CD4-positive, alpha-beta T cell (primary cell): ENCODE measurements around the gene NAV2. TPM values are rescaled to one million over a fixed set of nuclear protein-coding genes. Genes with fewer than 3 reads are reported as not detected.
"Not testable (repeated sequence)": the region's sequence is repeated elsewhere in the genome, so short reads cannot be mapped to it uniquely, and the experiment has no call there.

ENCODE experiments used
- ATAC-seq: fragments of 200-7000 bp; cut with Tn5 transposase; one replicate; pipeline ENCODE4 v1.10.0; 2022; ENCODE audit warnings: mild to moderate bottlenecking; ENCODE audit not compliant: poor library complexity
- CTCF ChIA-PET: fragments of 350-600 bp; sonication (Branson Sonifier 250); formaldehyde crosslinking; loops from one replicate; lab custom pipeline; 2021; ENCODE audit warnings: antibody characterized with exemption, inconsistent platforms; lab: Charles Lee
- POLR2A ChIA-PET: fragments of 350-600 bp; sonication (Branson Sonifier 250); formaldehyde crosslinking; loops from one replicate; lab custom pipeline; 2021; ENCODE audit warnings: antibody characterized with exemption, inconsistent platforms; lab: Charles Lee
- DNase-seq, 14 experiments: peaks; one replicate each; pipeline ENCODE4 v3.0.0-alpha.2; 2013 to 2020; ENCODE audit warnings: mixed read lengths in 2 of 14
- H3K27ac ChIP-seq, 2 donors: one replicate each; pipeline versions ENCODE4 v1.5.1 to v1.7.0; 2013; ENCODE audit warnings: low read length in 2 of 2, low read depth in 1 of 2, mild to moderate bottlenecking in 1 of 2
- H3K27me3 ChIP-seq, 2 experiments: 1 replicate in 1 of 2; 2 replicates in 1 of 2; pipeline versions ENCODE4 v1.6.1 to v1.7.0; 2013; ENCODE audit warnings: low read length in 2 of 2, control low read depth in 1 of 2, mild to moderate bottlenecking in 1 of 2, moderate library complexity in 1 of 2; ENCODE audit not compliant: insufficient read depth in 2 of 2, control insufficient read depth in 1 of 2
- H3K36me3 ChIP-seq: one replicate; pipeline ENCODE4 v1.6.1; 2013; ENCODE audit warnings: low read length, control low read depth; ENCODE audit not compliant: insufficient read depth
- H3K4me1 ChIP-seq: one replicate; pipeline ENCODE4 v1.6.1; 2013; ENCODE audit warnings: low read length, control low read depth; ENCODE audit not compliant: insufficient read depth
- H3K4me3 ChIP-seq: one replicate; pipeline ENCODE4 v1.5.1; 2013; ENCODE audit warnings: mild to moderate bottlenecking, low read length, moderate library complexity
- H3K9me3 ChIP-seq, 2 experiments: 1 replicate in 1 of 2; 2 replicates in 1 of 2; pipeline versions ENCODE4 v1.6.1 to v1.7.0; 2013; ENCODE audit warnings: low read length in 2 of 2, mild to moderate bottlenecking in 2 of 2, control low read depth in 1 of 2, moderate library complexity in 1 of 2; ENCODE audit not compliant: control insufficient read depth in 1 of 2, insufficient read depth in 1 of 2
- H3K27ac Mint-ChIP-seq: one replicate; pipeline ENCODE4 v1.8.0; 2020; ENCODE audit warnings: mixed read lengths
- H3K27me3 Mint-ChIP-seq: one replicate; pipeline ENCODE4 v1.8.0; 2021; ENCODE audit warnings: mixed read lengths
- H3K36me3 Mint-ChIP-seq: one replicate; pipeline ENCODE4 v1.8.0; 2021; ENCODE audit warnings: low read depth, mixed read lengths
- H3K4me1 Mint-ChIP-seq: one replicate; pipeline ENCODE4 v1.8.0; 2021; ENCODE audit warnings: low read depth, mixed read lengths
- H3K4me3 Mint-ChIP-seq: one replicate; pipeline ENCODE4 v1.8.0; 2020; ENCODE audit warnings: mild to moderate bottlenecking, mixed read lengths
- H3K9me3 Mint-ChIP-seq: one replicate; pipeline ENCODE4 v1.8.0; 2020; ENCODE audit warnings: mixed read lengths
- intact Hi-C, 2 experiments: fragments of 100-400 bp; cut with DNase I in 1 of 2; cut with micrococcal nuclease in 1 of 2; formaldehyde crosslinking; loops; one replicate each; pipeline versions ENCODE4 v1.15.1 to v1.9.0; 2023 to 2025; cut with DNase I, micrococcal nuclease
- total RNA-seq, 174 experiments: library from RNA in 2 of 174; stranded (reverse) in 2 of 174; gene quantifications; one replicate each; pipeline ENCODE4 v1.2.3 and lab custom pipeline; 2021 to 2026
- TF ChIP-seq, protein P1 (sequence below): fragments of 200-600 bp; IDR thresholded peaks from one replicate; pipeline ENCODE4 v1.8.0; 2022; ENCODE audit warnings: antibody characterized with exemption, mild to moderate bottlenecking

The NAV2 gene
- total RNA-seq, 2 experiments from 2014 or later = 0.55 to 0.64 TPM

DNA sequence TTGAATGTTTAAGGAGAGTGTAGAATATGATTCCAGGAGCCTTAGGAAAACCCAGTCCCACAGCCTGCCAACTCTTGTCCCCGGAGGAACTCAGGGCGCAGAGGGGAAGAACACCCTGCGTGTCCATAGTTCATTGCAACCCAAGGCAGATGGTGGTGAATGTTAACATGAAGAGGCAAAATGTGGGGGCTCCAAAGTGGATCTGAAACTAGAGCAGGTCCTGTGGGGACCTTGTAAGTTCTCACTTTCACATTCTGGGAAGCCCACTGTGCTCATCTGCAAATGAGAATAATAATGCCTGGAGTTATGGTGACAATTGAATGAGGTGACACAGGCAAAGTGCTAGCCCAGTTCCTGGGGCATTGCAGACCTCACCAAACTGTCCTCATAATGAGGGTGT is 246.6 kb downstream of the NAV2 start:
- intact Hi-C loops = no loop called here
- CTCF ChIA-PET = no interaction called here
- H3K36me3 Mint-ChIP-seq = no peaks in the 10 kb centered on the region

DNA sequence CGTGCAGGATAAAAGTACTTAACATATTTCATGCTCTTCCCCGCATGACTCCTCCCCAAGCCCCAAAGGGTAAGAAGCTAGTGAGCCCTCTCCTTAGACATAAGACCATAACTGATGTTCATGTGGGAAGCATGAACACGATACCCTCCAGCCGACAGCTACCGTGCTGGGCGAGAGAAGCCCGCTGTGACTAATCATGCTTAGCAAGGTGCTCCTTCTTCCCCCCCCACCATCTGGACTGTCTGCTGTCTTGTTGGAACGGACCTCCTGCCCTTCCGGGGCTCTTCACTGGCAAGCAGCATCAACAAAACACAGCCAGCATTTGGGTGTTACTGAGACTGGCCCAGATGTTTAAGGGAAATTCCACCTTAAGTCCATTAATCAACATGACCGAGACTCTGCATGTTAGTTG is 247.0 kb downstream of the NAV2 start:
- DNase-seq = no peak
- no peaks in the 10 kb centered on the region for H3K9me3 Mint-ChIP-seq
- TF ChIP-seq, protein P1, sequence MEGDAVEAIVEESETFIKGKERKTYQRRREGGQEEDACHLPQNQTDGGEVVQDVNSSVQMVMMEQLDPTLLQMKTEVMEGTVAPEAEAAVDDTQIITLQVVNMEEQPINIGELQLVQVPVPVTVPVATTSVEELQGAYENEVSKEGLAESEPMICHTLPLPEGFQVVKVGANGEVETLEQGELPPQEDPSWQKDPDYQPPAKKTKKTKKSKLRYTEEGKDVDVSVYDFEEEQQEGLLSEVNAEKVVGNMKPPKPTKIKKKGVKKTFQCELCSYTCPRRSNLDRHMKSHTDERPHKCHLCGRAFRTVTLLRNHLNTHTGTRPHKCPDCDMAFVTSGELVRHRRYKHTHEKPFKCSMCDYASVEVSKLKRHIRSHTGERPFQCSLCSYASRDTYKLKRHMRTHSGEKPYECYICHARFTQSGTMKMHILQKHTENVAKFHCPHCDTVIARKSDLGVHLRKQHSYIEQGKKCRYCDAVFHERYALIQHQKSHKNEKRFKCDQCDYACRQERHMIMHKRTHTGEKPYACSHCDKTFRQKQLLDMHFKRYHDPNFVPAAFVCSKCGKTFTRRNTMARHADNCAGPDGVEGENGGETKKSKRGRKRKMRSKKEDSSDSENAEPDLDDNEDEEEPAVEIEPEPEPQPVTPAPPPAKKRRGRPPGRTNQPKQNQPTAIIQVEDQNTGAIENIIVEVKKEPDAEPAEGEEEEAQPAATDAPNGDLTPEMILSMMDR = no peak

More for the DNA sequence above, 246.6 kb downstream of the NAV2 start:
- Histone ChIP-seq H3K27ac (no peak overlapping the region), H3K27me3 (peaks cover 0 to 2% of the 10 kb centered on the region in 2 experiments), H3K4me1 (no peaks in the 10 kb centered on the region), H3K9me3 (no peaks in the 10 kb centered on the region), H3K4me3 (no peak overlapping the region), H3K36me3 (no peaks in the 10 kb centered on the region)
- POLR2A ChIA-PET = no interaction called here
- H3K4me1 Mint-ChIP-seq = no peaks in the 10 kb centered on the region
- no peak overlapping the region for H3K4me3 Mint-ChIP-seq
- ATAC-seq (no peak), DNase-seq (no peak)
- TF ChIP-seq, protein P1 = no peak
- no peaks in the 10 kb centered on the region for H3K9me3 Mint-ChIP-seq
- H3K27ac Mint-ChIP-seq = no peak overlapping the region
- H3K27me3 Mint-ChIP-seq = peaks cover 9% of the 10 kb centered on the region

DNA sequence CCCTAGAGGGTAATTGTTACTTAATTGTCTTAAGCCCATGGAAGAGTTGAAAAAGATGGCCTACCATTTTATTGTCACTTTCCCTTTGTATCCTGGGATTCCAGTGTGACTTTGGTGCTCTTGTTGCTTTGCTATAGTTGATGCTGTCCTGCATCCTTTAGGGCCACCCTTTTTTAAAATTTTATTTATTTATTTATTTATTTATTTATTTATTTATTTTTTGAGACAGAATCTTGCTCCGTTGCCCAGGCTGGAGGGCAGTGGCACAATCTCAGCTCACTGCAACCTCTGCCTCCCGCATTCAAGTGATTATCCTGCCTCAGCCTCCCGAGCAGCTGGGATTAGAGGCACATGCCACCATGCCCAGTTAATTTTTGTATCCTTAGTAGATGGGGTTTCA is 247.8 kb downstream of the NAV2 start:
- CTCF ChIA-PET, H3K27me3 Mint-ChIP-seq, H3K36me3 Mint-ChIP-seq, POLR2A ChIA-PET, H3K4me3 ChIP-seq, DNase-seq, ATAC-seq, intact Hi-C loops, H3K4me1 ChIP-seq, H3K27ac ChIP-seq, H3K27ac Mint-ChIP-seq, H3K36me3 ChIP-seq, H3K9me3 ChIP-seq, H3K27me3 ChIP-seq, H3K9me3 Mint-ChIP-seq, H3K4me1 Mint-ChIP-seq, H3K4me3 Mint-ChIP-seq: not testable (repeated sequence)

More for the DNA sequence above, 247.0 kb downstream of the NAV2 start:
- ChIA-PET POLR2A (no interaction called here), CTCF (no interaction called here)
- Mint-ChIP-seq H3K27ac (no peak overlapping the region), H3K36me3 (no peaks in the 10 kb centered on the region), H3K27me3 (peaks cover 9% of the 10 kb centered on the region), H3K4me1 (no peaks in the 10 kb centered on the region), H3K4me3 (no peak overlapping the region)
- ATAC-seq = no peak
- Histone ChIP-seq H3K9me3 (no peaks in the 10 kb centered on the region), H3K36me3 (no peaks in the 10 kb centered on the region), H3K27ac (no peak overlapping the region), H3K27me3 (peaks cover 0 to 2% of the 10 kb centered on the region in 2 experiments), H3K4me1 (no peaks in the 10 kb centered on the region), H3K4me3 (no peak overlapping the region)
- intact Hi-C loops = no loop called here

DNA sequence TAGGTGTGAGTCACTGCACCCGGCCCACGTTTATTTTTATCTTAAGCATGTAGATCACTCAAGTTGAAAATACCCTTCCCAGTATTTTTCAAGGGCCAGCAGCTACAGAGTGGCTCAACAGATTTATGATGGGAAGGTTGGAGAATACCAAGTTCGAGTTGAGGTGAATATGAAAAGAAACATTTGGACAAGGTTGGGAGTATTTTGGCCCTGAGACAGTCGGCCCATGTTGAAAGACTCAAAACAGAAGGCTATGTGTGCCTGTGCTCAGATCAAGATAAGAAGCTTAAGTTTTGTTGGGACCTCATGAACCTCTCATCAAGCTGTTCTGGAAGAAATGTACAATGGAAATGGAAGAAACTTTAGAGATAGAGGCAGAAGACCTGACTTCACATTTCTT is 248.6 kb downstream of the NAV2 start:
- ATAC-seq (no peak), DNase-seq (no peak)
- Histone ChIP-seq H3K27me3 (peaks cover 0 to 2% of the 10 kb centered on the region in 2 experiments), H3K27ac (no peak overlapping the region), H3K9me3 (no peaks in the 10 kb centered on the region), H3K36me3 (no peaks in the 10 kb centered on the region), H3K4me1 (no peaks in the 10 kb centered on the region), H3K4me3 (no peak overlapping the region)
- TF ChIP-seq, protein P1 = no peak
- H3K27me3 Mint-ChIP-seq = peaks cover 7% of the 10 kb centered on the region
- H3K4me3 Mint-ChIP-seq = no peak overlapping the region
- H3K36me3 Mint-ChIP-seq = no peaks in the 10 kb centered on the region
- ChIA-PET POLR2A (no interaction called here), CTCF (no interaction called here)
- no peaks in the 10 kb centered on the region for H3K4me1 Mint-ChIP-seq
- no peak overlapping the region for H3K27ac Mint-ChIP-seq
- no peaks in the 10 kb centered on the region for H3K9me3 Mint-ChIP-seq
- intact Hi-C loops = no loop called here
